ENCODE data around the gene LSM7.

- TF ChIP-seq EP300 (IDR thresholded peaks at IDR 0.05): no peak
- no peak for TF ChIP-seq CTCF (IDR thresholded peaks at IDR 0.05)
These were observed 48.6 kb upstream of the LSM7 start for GRCh38 chr19:2376784-2377519.

All from esophagus muscularis mucosa (tissue), 3 donors.